Measurements from ENCODE around the gene CAP2. TPM values are rescaled to one million over a fixed set of nuclear protein-coding genes. Genes with fewer than 3 reads are reported as not detected.

CAP2 gene, protein sequence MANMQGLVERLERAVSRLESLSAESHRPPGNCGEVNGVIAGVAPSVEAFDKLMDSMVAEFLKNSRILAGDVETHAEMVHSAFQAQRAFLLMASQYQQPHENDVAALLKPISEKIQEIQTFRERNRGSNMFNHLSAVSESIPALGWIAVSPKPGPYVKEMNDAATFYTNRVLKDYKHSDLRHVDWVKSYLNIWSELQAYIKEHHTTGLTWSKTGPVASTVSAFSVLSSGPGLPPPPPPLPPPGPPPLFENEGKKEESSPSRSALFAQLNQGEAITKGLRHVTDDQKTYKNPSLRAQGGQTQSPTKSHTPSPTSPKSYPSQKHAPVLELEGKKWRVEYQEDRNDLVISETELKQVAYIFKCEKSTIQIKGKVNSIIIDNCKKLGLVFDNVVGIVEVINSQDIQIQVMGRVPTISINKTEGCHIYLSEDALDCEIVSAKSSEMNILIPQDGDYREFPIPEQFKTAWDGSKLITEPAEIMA
- 0.26 and 20.9 TPM in 2 replicates for total RNA-seq

DNA sequence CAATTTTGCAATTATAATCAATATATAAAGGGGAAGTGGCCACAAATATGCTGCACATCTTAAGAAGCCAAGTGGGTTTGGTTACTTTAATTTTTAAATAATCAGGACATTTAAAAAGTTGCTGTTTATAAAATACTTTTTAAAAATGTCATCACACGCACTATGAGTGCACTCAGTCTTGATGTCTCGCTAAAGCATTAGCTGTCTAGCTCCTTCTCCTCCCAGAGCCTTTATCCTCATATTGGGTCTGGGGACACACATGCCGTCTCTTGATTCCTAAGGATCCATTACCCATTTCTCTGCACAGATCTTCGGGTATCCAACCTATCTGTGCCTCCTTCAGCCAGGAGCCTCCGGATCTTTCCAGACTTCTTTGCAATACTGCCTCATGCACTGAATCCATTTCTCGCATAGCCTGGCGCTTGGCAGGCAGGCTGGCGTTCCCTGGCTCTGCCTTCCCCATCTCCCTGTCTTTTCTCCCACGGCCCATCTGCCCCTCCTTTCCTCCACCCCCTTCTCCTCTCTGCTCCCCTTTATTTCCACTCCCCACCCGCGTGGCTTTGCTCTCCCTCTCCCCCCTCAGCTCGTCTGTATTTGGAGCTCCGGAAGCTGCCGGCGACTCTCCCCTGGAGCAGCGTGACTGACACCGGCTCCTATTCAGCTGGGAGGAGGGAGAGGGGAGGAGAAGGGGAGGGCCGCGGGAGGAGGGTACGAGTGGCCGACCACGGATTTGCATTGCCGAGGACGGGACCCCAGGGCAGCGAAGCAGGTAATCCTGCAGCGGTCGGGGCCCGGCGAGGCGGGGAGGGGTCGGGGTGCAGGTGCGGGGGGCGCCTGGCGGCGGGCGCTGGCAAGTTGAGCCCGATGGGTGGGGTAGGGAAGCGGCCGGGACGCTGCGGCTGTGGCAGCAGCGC, at the start of gene CAP2:
CAP2 (plus strand) TSS at position 618 of the 914 bp plus-strand sequence. CDS start 27,961 bp downstream, outside the sequence.

DNA sequence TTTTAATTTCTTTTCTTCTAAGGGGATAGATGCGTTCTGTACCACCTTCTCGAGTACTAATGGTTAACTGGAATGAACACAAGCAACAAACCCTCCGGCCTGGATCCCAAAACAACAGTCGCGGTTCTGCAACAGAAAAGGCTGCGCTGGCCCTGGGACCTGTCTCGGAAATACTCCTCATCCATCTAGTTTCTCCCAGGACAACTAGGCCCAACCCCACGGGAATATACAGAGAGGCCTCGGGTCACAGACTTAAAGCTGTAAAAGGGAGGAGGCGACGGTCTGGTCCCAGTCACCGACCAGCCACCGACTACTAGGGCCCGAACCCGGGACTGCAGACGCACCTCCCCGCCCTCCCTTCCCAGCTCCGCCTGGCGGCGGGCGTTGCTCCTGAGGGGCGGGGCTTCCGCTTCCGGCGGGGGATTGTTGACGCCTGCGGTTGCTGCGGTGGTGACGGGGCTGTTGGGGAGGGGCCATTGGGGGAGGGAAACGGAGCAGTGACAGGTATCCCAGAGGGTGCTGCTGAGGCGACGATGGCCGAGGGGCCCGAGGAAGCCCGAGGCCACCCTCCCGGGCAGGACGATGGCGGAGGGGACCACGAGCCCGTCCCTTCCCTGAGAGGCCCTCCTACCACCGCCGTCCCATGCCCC, 206.6 kb downstream of the CAP2 start, which contains the start of gene FAM8A1:
FAM8A1 (plus strand) TSS at position 426 of the 650 bp plus-strand sequence; CDS start at position 534, 108 bp downstream.

Other genes starting within 250 kb of the CAP2 start
- gene RBM24, start 112.2 kb upstream of the CAP2 start, total RNA-seq: 1.4 and 3.0 TPM in 2 replicates
- 20.9 and 23.5 TPM in 2 replicates for gene FAM8A1, start 206.7 kb downstream of the CAP2 start, total RNA-seq